DLD1 (cell line): ENCODE measurements around the gene SLC16A6.
"Not testable (repeated sequence)": the region's sequence is repeated elsewhere in the genome, so short reads cannot be mapped to it uniquely, and the experiment has no call there.

ENCODE experiments used
- in situ Hi-C: cut with HindIII; loops from 2 replicates; pipeline ENCODE4 v1.10.0; 2017; ENCODE audit warnings: low sequenced_read_pairs

Gene SLC16A6

GRCh38 chr17:68290955-68291835, at the start of gene SLC16A6, which contains the start of gene ARSG:
Gene SLC16A6, minus strand, starts transcription at chr17:68291127. Its CDS starts 12,807 bp downstream, at chr17:68278320.
Gene ARSG, plus strand, starts transcription at chr17:68291495. Its CDS starts 15,999 bp downstream, at chr17:68307494.
- in situ Hi-C loops, result no loop called here

DNA sequence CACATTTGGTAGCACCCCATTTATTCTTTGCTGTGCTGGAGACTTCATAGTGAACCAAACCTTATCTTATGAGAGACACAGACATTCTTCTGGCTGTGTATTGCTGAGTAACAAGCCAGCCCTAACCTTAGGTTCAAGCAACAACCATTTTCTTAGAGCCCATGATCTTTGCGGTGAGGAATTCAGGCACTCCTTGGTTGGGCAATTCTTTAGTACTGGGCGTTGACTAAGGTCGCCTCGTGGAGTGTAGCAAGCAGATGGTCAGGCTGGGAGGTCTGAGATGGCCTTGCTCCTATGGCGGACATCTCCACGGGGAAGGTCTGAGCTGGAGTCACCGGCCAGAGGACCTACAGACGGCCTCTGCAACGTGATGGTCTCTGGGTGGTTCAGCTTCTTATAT, 43.5 kb upstream of the SLC16A6 start:
- in situ Hi-C loops, result no loop called here

- in situ Hi-C loops, result not testable (repeated sequence)
Observed at GRCh38 chr17:68331932-68332331, 41.0 kb upstream of the SLC16A6 start.

DNA sequence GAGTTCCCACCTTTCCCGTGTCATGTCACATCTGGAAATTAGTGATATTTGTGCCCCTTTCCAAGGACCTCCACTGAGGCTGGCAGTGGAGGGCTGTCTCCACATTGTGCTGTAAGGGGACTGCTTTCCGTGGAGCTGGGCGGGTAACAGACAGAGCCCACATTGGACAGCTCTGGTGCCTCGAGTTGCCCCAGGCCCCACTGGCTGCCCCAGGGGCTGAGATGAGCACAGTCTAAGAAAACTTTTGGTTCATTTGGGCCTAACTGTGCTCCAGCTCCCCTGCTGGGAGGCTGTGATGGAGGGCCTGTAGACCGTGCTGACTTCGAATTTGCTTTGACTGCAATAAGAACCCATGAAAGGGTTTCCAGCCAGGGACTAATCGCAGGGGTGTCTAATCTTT, 38.4 kb upstream of the SLC16A6 start:
- in situ Hi-C loops, result no loop called here

- in situ Hi-C loops, result no loop called here
Observed at GRCh38 chr17:68328676-68329075, 37.7 kb upstream of the SLC16A6 start.

GRCh38 chr17:68327823-68328557, 37.1 kb upstream of the SLC16A6 start:
- in situ Hi-C loops, result no loop called here

DNA sequence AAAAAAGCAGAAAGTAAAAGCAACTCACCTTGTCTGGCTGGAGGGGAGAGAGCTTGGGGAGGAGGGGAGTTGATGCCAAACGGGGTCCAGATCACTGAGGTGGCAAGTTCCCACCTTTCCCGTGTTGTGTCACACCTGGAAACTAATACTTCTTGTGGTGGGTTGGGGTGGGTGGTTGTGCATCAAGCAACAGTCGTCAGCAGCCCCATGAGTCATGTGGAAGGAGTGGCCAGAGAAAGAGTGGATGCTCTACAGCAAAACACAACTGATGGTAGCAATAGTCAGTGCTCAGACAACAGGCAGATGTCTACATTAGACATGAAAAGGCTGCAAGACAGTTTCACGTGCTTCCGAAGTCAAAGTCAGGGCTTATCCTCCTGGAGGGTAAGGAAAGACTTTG, 35.8 kb upstream of the SLC16A6 start:
- in situ Hi-C loops, result no loop called here

DNA sequence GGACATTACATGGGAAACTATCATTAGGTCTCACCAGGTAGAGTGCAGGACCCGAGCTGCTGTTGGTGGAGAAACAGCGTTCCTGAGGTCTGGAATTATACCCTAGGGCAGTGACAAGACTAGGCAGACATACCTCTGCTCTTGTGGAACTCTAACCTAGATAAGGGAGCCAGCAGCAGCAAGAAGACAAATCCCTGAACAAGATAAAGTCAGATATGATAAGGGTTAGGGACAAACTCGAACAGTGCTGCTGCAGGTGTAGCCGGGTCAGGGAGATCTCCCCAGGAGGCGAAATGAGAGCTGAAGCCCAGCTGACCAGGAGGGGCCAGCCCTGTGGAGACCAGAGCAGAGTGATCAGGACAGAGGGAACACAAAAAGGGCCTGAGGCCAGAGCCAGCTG, 35.0 kb upstream of the SLC16A6 start:
- in situ Hi-C loops, result no loop called here

DNA sequence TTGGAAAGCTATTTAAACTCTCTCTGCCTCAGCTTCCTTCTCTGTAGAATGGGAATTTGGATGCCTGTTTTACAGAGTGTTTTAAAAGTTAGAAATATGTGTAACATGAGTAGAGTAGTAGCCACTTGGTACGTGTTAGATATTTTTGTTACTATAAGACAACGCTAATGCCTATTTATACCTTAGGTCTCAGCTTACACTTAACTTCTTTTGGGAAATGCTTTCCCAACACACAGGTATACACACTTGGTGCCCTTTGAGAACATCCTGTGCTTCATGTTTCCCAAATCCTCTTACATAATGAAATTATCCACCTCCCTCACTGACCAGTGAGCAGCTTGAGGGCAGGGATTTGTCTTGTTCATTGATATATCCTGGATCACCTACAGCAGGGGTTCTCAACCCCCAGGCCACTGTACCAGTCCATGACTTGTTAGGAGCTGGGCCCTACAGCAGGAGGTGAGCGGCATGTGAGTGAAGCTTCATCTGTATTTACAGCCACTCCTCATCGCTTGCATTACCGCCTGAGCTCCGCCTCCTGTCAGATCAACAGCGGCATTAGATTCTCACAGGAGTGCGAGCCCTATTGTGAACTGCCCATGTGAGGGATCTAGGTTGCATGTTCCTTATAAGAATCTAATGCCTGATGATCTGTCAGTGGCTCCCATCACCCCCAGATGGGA, 33.9 kb upstream of the SLC16A6 start:
- in situ Hi-C loops, result no loop called here

DNA sequence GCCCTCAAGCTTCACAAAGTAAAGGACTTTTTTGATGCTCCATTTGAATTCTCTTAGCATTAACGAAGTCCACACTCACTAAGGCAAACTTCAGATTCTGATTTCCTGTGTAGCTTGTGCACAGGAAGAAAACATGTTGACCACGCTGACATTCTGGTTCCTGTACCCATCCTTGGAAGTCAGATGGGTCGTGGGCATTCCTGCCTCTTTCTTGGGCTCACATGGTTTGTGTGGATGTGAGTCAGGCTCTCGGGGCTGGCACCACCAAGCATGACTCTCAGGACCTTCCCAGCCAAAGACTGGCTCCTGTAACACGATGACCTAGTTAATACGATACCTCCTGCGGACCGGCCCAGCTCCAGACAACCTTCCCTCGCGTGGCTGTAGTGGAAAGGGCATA, 33.2 kb upstream of the SLC16A6 start:
- in situ Hi-C loops, result no loop called here

GRCh38 chr17:68322630-68323029, 31.7 kb upstream of the SLC16A6 start:
- in situ Hi-C loops, result no loop called here

DNA sequence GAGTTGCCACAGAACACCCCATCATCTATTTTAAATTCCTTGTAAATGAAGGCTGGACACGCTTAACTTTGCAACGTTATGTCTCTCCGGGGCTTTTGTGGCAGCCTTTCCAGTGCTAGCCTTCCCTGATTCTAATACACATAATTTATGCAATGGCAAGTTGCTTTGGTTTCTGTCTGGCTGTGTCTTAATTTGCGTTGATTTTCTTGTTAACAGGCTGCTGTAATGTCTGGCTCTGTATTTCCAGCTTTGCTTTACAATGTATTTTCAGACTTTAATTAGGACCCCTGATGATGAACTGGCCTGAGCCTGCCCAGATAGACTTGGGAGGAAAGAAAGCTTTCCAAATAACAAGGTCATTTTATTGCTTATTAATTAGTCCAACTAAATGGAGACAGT, 30.6 kb upstream of the SLC16A6 start:
- in situ Hi-C loops, result no loop called here

DNA sequence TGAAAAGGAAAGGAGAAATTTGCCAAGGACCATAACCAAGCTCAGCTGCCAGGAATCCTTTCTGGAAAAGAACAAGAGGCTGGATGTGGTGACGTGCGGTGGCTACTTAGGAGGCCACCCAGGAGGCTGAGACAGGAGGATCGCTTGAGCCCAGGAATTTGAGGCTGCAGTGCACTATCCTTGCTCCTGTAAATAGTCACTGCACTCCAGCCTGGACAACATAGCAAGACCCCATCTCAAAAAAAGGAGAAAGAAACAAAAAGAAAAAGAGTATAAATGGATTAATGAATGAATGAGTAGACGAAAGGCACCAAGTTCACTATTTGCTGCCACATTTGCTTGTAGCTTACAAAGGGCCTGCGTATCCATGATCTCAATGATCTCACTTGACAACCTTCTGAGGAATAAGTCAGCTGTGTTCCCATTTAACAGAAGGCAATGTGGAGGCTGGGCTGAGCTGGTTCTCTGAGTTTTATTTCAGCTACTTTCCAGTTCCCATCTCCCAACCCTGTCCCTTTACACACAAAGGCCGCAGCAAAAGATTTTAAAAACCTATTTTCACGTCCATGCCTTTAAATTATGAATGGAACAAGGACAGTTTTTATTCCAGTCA, 30.1 kb upstream of the SLC16A6 start:
- in situ Hi-C loops, result no loop called here

DNA sequence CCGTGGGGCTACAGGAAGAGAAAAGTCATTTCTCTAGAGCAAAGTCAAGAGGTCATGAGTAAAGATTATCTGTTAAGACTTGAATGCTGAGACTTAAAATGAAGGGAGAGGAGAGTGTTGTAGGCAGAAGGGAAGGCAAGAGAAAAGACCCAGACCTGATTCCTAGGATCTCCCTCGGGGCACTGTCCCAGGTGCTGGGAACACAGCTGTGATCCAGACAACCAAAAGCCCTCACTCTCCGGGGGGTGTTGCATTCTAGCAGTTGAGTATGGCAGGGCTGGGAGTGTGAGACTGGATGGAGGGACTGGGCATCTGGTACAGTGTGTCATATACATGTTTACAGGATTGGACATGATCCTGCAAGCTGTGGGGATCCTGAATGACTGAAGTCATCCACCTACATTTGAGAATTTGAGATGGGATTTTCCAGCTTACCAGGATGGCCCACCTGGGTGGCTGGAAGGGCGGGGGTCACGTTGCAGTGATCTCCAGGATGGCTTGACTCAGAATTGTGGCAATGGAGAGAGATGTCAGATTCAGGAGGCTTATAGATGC, 29.5 kb upstream of the SLC16A6 start:
- in situ Hi-C loops, result no loop called here

- in situ Hi-C loops, result no loop called here
Observed at GRCh38 chr17:68319410-68320162, 28.7 kb upstream of the SLC16A6 start.

DNA sequence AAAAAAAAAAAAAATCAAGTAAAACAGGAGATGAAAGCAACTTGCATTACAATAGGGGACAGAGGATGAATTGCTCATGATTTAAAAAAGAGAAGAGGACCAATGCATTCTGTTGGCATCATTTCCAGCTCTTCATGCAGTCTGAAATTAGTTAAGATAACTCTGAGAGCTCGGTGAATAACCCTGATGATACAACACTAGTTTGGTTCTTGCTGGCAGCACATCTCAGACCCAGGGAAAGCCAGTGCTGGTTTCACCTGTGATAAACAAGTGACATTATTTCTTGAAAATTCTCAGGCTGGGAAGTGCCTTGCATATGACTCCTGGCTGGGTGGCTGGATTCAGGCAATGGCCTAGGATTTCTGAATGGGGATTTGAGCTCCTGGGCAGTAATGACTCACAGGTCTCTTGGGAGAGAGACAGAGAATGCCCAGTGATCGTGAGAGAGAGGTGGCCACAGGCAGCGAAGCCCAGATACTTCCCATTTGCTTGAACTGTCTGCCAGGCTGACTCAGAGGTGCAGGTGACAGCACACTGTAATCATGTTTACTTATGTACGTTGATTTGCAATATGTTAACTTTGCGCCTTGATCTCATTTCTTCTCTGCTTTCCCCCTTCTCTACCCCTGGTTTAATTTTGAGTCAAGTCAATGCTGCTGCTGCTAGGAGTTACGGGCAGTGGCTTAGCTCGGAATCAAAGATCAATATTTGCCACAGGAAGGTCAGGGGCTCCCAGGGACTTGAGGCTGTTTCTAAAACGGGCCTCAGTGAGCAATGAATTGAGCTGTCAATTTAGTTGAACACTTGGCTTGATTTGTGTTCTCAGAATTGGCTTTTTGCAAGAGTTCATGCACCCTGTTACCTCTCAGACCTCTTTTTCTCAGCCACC, 27.4 kb upstream of the SLC16A6 start:
- in situ Hi-C loops, result no loop called here

GRCh38 chr17:68317458-68317857, 26.5 kb upstream of the SLC16A6 start:
- in situ Hi-C loops, result no loop called here

- in situ Hi-C loops, result no loop called here
Observed at GRCh38 chr17:68315930-68316329, 25.0 kb upstream of the SLC16A6 start.

- in situ Hi-C loops, result no loop called here
Observed at GRCh38 chr17:68314916-68315535, 24.1 kb upstream of the SLC16A6 start.
